ENCODE measurements around the gene RACK1. TPM values are rescaled to one million over a fixed set of nuclear protein-coding genes. Genes with fewer than 3 reads are reported as not detected.
"Not testable (repeated sequence)": the region's sequence is repeated elsewhere in the genome, so short reads cannot be mapped to it uniquely, and the experiment has no call there.

RACK1 gene
- total and polyA plus RNA-seq, 2 donors = 2,214 to 4,509 TPM

- H3K27ac ChIP-seq (ENCODE audit: low read depth in 1 of 2, low read length in 1 of 2) = peak overlapping the region; percentile 94 to 98
- H3K4me3 ChIP-seq (ENCODE audit: low read length in 2 of 2) = no peak overlapping the region
- H3K36me3 ChIP-seq (ENCODE audit: control insufficient read depth in 2 of 2, insufficient read depth in 2 of 2, low read length in 1 of 2) = peaks cover 0 to 6% of the 10 kb centered on the region in 2 donors
- peaks cover 27 to 62% of the 10 kb centered on the region in 2 donors for H3K4me1 ChIP-seq (ENCODE audit: control insufficient read depth in 2 of 2, insufficient read depth in 2 of 2, low read length in 2 of 2)
- 70% methylated on average over 27 of the region's 27 CpGs for WGBS
- H3K9me3 ChIP-seq (ENCODE audit: control insufficient read depth in 2 of 2, insufficient read depth in 1 of 2, low read length in 1 of 2) = peaks cover 0 to 4% of the 10 kb centered on the region in 2 donors
- H3K27me3 ChIP-seq (ENCODE audit: control insufficient read depth in 2 of 2, insufficient read depth in 1 of 2, low read length in 1 of 2) = peaks cover 3 to 50% of the 10 kb centered on the region in 2 donors
- peak in 3 of 9 donors; percentile 56 to 72 (median 65) for DNase-seq (ENCODE audit: low read depth in 6 of 9, low spot score in 9 of 9)
These were observed 22.5 kb downstream of the RACK1 start for GRCh38 chr5:181221105-181221791.

- Histone ChIP-seq H3K4me3 (ENCODE audit: low read length in 2 of 2) (no peak overlapping the region), H3K4me1 (ENCODE audit: control insufficient read depth in 2 of 2, insufficient read depth in 2 of 2, low read length in 2 of 2) (peaks cover 25 to 54% of the 10 kb centered on the region in 2 donors), H3K27ac (ENCODE audit: low read depth in 1 of 2, low read length in 1 of 2) (no peak overlapping the region), H3K9me3 (ENCODE audit: control insufficient read depth in 2 of 2, insufficient read depth in 1 of 2, low read length in 1 of 2) (peaks cover 0 to 8% of the 10 kb centered on the region in 2 donors), H3K36me3 (ENCODE audit: control insufficient read depth in 2 of 2, insufficient read depth in 2 of 2, low read length in 1 of 2) (peaks cover 0 to 4% of the 10 kb centered on the region in 2 donors), H3K27me3 (ENCODE audit: control insufficient read depth in 2 of 2, insufficient read depth in 1 of 2, low read length in 1 of 2) (peaks cover 5 to 56% of the 10 kb centered on the region in 2 donors)
- 98% methylated on average over 10 of the region's 10 CpGs for WGBS
- DNase-seq (ENCODE audit: low read depth in 6 of 9, low spot score in 9 of 9) = no peak
These were observed 23.6 kb downstream of the RACK1 start for GRCh38 chr5:181220178-181220515.

GRCh38 chr5:181219262-181220177 lies 24.2 kb downstream of the RACK1 start:
- no peak overlapping the region for H3K4me3 ChIP-seq (ENCODE audit: low read length in 2 of 2)
- DNase-seq (ENCODE audit: low read depth in 6 of 9, low spot score in 9 of 9) = no peak
- peaks cover 6 to 61% of the 10 kb centered on the region in 2 donors for H3K27me3 ChIP-seq (ENCODE audit: control insufficient read depth in 2 of 2, insufficient read depth in 1 of 2, low read length in 1 of 2)
- H3K9me3 ChIP-seq (ENCODE audit: control insufficient read depth in 2 of 2, insufficient read depth in 1 of 2, low read length in 1 of 2) = peaks cover 0 to 8% of the 10 kb centered on the region in 2 donors
- 89% methylated on average over 49 of the region's 49 CpGs for WGBS
- peaks cover 19 to 48% of the 10 kb centered on the region in 2 donors for H3K4me1 ChIP-seq (ENCODE audit: control insufficient read depth in 2 of 2, insufficient read depth in 2 of 2, low read length in 2 of 2)
- H3K36me3 ChIP-seq (ENCODE audit: control insufficient read depth in 2 of 2, insufficient read depth in 2 of 2, low read length in 1 of 2) = no peaks in the 10 kb centered on the region
- H3K27ac ChIP-seq (ENCODE audit: low read depth in 1 of 2, low read length in 1 of 2) = no peak overlapping the region

GRCh38 chr5:181218795-181219124 lies 24.9 kb downstream of the RACK1 start:
- Histone ChIP-seq H3K27me3 (ENCODE audit: control insufficient read depth in 2 of 2, insufficient read depth in 1 of 2, low read length in 1 of 2) (peaks cover 7 to 68% of the 10 kb centered on the region in 2 donors), H3K4me3 (ENCODE audit: low read length in 2 of 2) (peak overlapping the region in 1 of 2 donors; percentile 32), H3K9me3 (ENCODE audit: control insufficient read depth in 2 of 2, insufficient read depth in 1 of 2, low read length in 1 of 2) (peaks cover 0 to 11% of the 10 kb centered on the region in 2 donors), H3K4me1 (ENCODE audit: control insufficient read depth in 2 of 2, insufficient read depth in 2 of 2, low read length in 2 of 2) (peaks cover 18 to 41% of the 10 kb centered on the region in 2 donors), H3K36me3 (ENCODE audit: control insufficient read depth in 2 of 2, insufficient read depth in 2 of 2, low read length in 1 of 2) (no peaks in the 10 kb centered on the region), H3K27ac (ENCODE audit: low read depth in 1 of 2, low read length in 1 of 2) (no peak overlapping the region)
- no peak for DNase-seq (ENCODE audit: low read depth in 6 of 9, low spot score in 9 of 9)
- 34% methylated on average over 10 of the region's 10 CpGs for WGBS

GRCh38 chr5:181217803-181218062 lies 26.0 kb downstream of the RACK1 start:
- H3K4me3 ChIP-seq (ENCODE audit: low read length in 2 of 2) = peak overlapping the region; percentile 11 to 51
- 2% methylated on average over 13 of the region's 13 CpGs for WGBS
- peaks cover 18 to 41% of the 10 kb centered on the region in 2 donors for H3K4me1 ChIP-seq (ENCODE audit: control insufficient read depth in 2 of 2, insufficient read depth in 2 of 2, low read length in 2 of 2)
- peaks cover 0 to 11% of the 10 kb centered on the region in 2 donors for H3K9me3 ChIP-seq (ENCODE audit: control insufficient read depth in 2 of 2, insufficient read depth in 1 of 2, low read length in 1 of 2)
- peaks cover 7 to 79% of the 10 kb centered on the region in 2 donors for H3K27me3 ChIP-seq (ENCODE audit: control insufficient read depth in 2 of 2, insufficient read depth in 1 of 2, low read length in 1 of 2)
- no peak for DNase-seq (ENCODE audit: low read depth in 6 of 9, low spot score in 9 of 9)
- H3K36me3 ChIP-seq (ENCODE audit: control insufficient read depth in 2 of 2, insufficient read depth in 2 of 2, low read length in 1 of 2) = no peaks in the 10 kb centered on the region
- H3K27ac ChIP-seq (ENCODE audit: low read depth in 1 of 2, low read length in 1 of 2) = peak overlapping the region in 1 of 2 donors; percentile 75

GRCh38 chr5:181217111-181217802 lies 26.4 kb downstream of the RACK1 start:
- 1% methylated on average over 46 of the region's 46 CpGs for WGBS
- Histone ChIP-seq H3K36me3 (ENCODE audit: control insufficient read depth in 2 of 2, insufficient read depth in 2 of 2, low read length in 1 of 2) (no peaks in the 10 kb centered on the region), H3K4me3 (ENCODE audit: low read length in 2 of 2) (peak overlapping the region; percentile 11 to 51), H3K27me3 (ENCODE audit: control insufficient read depth in 2 of 2, insufficient read depth in 1 of 2, low read length in 1 of 2) (peaks cover 7 to 83% of the 10 kb centered on the region in 2 donors), H3K9me3 (ENCODE audit: control insufficient read depth in 2 of 2, insufficient read depth in 1 of 2, low read length in 1 of 2) (peaks cover 0 to 11% of the 10 kb centered on the region in 2 donors), H3K4me1 (ENCODE audit: control insufficient read depth in 2 of 2, insufficient read depth in 2 of 2, low read length in 2 of 2) (peaks cover 18 to 37% of the 10 kb centered on the region in 2 donors), H3K27ac (ENCODE audit: low read depth in 1 of 2, low read length in 1 of 2) (peak overlapping the region in 1 of 2 donors; percentile 75)
- DNase-seq (ENCODE audit: low read depth in 6 of 9, low spot score in 9 of 9) = peak in 1 of 9 donors; percentile 45

GRCh38 chr5:181215997-181216989 lies 27.4 kb downstream of the RACK1 start:
- 19% methylated on average over 44 of the region's 44 CpGs for WGBS
- Histone ChIP-seq H3K27ac (ENCODE audit: low read depth in 1 of 2, low read length in 1 of 2) (peak overlapping the region in 1 of 2 donors; percentile 22), H3K36me3 (ENCODE audit: control insufficient read depth in 2 of 2, insufficient read depth in 2 of 2, low read length in 1 of 2) (no peaks in the 10 kb centered on the region), H3K4me1 (ENCODE audit: control insufficient read depth in 2 of 2, insufficient read depth in 2 of 2, low read length in 2 of 2) (peaks cover 18 to 28% of the 10 kb centered on the region in 2 donors), H3K27me3 (ENCODE audit: control insufficient read depth in 2 of 2, insufficient read depth in 1 of 2, low read length in 1 of 2) (peaks cover 7 to 88% of the 10 kb centered on the region in 2 donors), H3K4me3 (ENCODE audit: low read length in 2 of 2) (peak overlapping the region in 1 of 2 donors; percentile 51), H3K9me3 (ENCODE audit: control insufficient read depth in 2 of 2, insufficient read depth in 1 of 2, low read length in 1 of 2) (peaks cover 0 to 11% of the 10 kb centered on the region in 2 donors)
- DNase-seq (ENCODE audit: low read depth in 6 of 9, low spot score in 9 of 9) = no peak

- WGBS = 88% methylated on average over 10 of the region's 10 CpGs
- H3K27ac ChIP-seq (ENCODE audit: low read depth in 1 of 2, low read length in 1 of 2); DNase-seq (ENCODE audit: low read depth in 6 of 9, low spot score in 9 of 9); H3K36me3 ChIP-seq (ENCODE audit: control insufficient read depth in 2 of 2, insufficient read depth in 2 of 2, low read length in 1 of 2); H3K9me3 ChIP-seq (ENCODE audit: control insufficient read depth in 2 of 2, insufficient read depth in 1 of 2, low read length in 1 of 2); H3K4me3 ChIP-seq (ENCODE audit: low read length in 2 of 2): not testable (repeated sequence)
- H3K4me1 ChIP-seq (ENCODE audit: control insufficient read depth in 2 of 2, insufficient read depth in 2 of 2, low read length in 2 of 2) = peaks cover 16 to 28% of the 10 kb centered on the region in 2 donors
- H3K27me3 ChIP-seq (ENCODE audit: control insufficient read depth in 2 of 2, insufficient read depth in 1 of 2, low read length in 1 of 2) = peaks cover 7 to 87% of the 10 kb centered on the region in 2 donors
These were observed 29.5 kb downstream of the RACK1 start for GRCh38 chr5:181214249-181214648.

All from thymus (tissue), 11 donors.